NAMALWA (cell line): Measurements from ENCODE around the gene PRDM10.

ENCODE experiments used
- DNase-seq: peaks from one replicate; pipeline ENCODE4 v3.0.0-alpha.2; 2015; ENCODE audit warnings: low spot score

The PRDM10 gene

GRCh38 chr11:129944696-129945095, 57.9 kb downstream of the PRDM10 start:
- DNase-seq: no peak

GRCh38 chr11:129943036-129943435, 59.6 kb downstream of the PRDM10 start:
- no peak for DNase-seq

DNA sequence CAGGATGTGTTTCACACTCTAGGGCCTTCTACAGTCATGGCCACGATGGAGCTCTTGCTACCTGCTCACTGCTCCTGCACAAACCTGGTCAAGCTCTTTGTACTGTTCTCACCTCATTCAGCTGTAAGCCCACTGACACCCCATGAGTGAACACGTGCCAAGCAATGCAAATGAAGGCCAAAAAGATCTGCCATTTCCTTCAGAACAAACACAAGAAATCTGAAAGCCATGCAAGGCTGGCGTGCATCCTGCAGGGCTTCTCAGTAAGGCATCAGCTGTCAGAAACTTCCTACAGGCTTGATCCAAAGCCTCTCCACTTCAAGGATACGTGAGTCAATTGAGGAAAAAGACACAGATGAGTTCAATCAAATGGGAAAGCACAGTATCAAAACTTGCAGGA, 63.1 kb downstream of the PRDM10 start:
- peak; percentile 52 for DNase-seq

DNA sequence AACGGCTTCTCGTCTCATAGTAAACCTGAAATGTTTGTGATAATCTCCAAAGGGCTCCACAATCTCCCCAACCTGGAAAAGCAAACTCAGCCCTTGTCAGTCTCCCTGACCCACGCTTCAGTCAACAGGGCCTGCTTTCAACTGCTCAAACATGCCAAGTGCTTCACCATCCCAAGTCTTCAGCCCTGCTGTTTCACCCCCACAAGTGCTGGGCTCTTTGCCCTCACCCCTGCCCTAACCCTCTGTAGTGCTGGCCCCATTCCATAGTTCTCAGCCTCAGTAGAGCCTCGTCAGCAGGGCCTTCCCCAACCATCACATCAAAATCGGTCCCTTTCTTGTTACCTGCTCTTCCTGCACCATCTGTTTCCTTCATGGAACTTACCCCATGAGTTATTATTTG, 63.9 kb downstream of the PRDM10 start:
- DNase-seq: no peak

GRCh38 chr11:129937592-129938238, 64.9 kb downstream of the PRDM10 start:
- DNase-seq: no peak

GRCh38 chr11:129935723-129936122, 66.9 kb downstream of the PRDM10 start:
- DNase-seq: no peak

- no peak for DNase-seq
These were observed 68.7 kb downstream of the PRDM10 start for GRCh38 chr11:129933891-129934290.

GRCh38 chr11:129933262-129933661, 69.4 kb downstream of the PRDM10 start:
- DNase-seq: no peak

GRCh38 chr11:129932381-129933067, 70.1 kb downstream of the PRDM10 start:
- no peak for DNase-seq

DNA sequence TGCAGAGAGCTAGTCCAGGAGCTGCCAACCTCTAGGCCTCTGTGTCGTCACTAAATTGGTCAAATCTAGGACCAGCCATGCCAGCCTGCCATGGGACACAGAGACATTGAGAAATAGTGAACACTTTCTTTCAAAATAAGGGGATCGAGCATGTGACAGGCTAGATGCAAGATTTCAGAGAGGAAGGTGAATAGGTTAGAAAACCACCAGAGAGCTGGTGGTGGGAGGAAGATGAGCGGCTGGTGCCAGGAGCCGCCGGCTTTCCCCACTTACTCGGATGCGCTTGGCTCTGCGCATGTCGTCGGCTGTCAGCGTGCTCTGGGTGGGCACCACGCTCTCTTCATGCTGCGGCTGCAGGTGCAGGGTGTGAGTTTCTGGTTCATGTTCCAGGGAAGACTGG, 71.9 kb downstream of the PRDM10 start:
- no peak for DNase-seq

DNA sequence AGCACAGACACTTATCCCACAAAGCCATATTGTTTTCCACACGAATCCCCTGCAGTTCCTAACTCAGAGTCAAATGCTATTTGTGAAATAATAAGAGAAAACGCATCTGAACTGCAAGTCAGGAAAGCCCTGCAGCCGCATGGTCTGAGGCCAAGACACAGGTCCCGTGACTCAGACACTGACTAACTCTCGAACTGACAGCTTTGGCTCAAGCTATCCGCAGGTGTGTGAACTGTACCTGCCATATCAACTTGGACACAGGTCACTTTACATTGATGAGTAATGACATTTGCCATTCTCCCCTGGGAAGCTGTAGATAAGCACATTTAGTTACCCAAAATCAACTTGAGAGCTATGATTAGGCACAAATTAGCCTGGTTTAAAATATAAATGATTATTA, 72.3 kb downstream of the PRDM10 start:
- no peak for DNase-seq

DNA sequence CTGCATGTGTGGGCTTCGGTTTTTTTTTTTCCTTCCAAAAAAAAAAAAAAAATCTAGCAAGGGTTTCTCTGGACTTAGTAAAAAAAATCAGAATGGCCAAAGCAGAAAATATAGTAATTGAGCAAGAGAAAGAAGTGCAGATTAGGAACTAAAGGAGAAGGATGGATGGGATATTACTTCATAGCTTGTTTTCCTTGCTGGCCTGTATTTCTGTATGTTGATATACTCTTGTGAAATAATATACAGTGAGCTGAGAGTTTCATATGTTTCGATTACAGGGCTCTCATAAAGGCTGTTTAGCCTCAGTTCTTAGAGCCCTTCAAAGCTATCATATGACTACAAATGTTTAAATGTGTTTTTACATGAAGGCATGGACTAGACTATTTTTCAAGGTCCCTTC, 72.9 kb downstream of the PRDM10 start:
- DNase-seq: no peak

GRCh38 chr11:129928923-129929692, 73.5 kb downstream of the PRDM10 start:
- DNase-seq: no peak

DNA sequence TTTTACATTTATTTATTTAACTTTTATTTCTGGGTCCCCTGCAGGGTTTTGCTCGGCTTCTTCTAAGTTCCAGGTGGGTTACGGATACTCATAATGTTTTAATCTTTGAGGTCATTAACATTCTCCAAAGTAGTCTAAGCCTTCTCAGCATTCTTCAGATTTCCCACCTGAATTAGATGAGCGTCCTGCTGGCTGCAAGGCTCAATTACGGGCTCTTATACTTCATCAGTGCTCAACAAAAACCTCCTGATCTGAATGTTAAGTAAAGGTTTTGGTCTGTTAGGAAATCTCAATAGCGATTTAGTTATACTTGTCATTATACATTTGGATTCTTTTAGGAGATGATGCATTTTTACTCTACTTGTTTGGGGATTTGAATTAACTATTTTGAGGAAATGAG, 80.0 kb downstream of the PRDM10 start:
- DNase-seq: peak; percentile 39

DNA sequence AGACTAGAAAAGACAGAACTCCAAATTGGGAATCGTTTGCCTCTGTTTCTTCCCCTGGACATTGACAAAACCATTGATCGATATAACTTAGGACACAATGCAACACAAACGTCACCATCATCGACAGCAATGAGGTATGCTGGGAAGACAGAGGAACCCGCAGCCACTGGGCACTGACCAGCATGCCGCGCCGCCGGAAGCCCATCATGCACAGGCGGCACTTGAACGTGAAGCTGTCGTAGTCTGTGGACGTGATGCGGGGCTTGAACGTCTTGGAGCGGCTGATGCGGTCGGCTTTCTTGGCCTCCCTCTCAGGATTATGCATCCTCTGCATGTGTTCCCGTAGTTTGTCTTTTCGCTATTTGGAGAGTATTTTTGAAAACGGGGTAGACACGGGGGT, 84.3 kb downstream of the PRDM10 start:
- DNase-seq: no peak

- no peak for DNase-seq
These were observed 85.4 kb downstream of the PRDM10 start for GRCh38 chr11:129917231-129917630.

DNA sequence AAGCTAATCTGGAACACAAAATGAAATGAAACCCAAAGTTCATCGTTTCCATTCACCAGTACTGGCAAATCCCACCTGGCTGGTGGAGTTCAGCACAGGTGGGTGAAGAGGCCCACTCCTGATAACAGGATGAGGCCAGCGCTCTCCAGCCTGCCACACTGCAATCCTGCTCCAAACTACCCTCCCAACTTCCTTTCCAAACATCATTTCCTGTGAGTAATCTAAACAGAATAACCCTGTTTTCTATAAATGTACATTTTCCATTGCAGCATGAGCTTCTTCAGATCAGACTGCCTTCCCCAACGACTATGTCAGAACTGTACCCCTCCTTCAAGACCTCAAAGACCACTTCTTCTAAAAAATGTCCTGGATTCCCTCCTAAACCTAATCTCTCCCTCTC, 91.3 kb downstream of the PRDM10 start:
- DNase-seq: no peak

GRCh38 chr11:129910360-129910759, 92.3 kb downstream of the PRDM10 start:
- DNase-seq: no peak

DNA sequence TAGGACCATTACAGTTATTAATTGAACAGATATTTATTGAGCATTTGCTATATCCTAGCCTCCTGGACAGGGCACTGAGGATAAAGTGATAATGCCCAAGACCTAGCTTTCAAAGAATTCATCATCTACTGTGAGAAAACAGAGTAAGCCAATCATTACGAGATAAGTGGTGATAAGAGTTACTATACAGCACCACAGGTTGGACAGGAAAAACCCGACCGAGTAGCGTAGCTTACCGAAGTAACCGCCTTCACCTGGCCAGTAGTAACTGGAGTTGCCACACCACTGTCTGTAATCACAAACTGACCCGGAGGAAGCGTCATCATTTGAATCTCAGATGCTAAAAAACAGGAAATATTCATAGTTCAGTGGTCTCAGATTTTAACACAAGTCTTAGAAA, 97.2 kb downstream of the PRDM10 start:
- DNase-seq: no peak

GRCh38 chr11:129896062-129896461, 106.6 kb downstream of the PRDM10 start:
- DNase-seq: peak; percentile 19

DNA sequence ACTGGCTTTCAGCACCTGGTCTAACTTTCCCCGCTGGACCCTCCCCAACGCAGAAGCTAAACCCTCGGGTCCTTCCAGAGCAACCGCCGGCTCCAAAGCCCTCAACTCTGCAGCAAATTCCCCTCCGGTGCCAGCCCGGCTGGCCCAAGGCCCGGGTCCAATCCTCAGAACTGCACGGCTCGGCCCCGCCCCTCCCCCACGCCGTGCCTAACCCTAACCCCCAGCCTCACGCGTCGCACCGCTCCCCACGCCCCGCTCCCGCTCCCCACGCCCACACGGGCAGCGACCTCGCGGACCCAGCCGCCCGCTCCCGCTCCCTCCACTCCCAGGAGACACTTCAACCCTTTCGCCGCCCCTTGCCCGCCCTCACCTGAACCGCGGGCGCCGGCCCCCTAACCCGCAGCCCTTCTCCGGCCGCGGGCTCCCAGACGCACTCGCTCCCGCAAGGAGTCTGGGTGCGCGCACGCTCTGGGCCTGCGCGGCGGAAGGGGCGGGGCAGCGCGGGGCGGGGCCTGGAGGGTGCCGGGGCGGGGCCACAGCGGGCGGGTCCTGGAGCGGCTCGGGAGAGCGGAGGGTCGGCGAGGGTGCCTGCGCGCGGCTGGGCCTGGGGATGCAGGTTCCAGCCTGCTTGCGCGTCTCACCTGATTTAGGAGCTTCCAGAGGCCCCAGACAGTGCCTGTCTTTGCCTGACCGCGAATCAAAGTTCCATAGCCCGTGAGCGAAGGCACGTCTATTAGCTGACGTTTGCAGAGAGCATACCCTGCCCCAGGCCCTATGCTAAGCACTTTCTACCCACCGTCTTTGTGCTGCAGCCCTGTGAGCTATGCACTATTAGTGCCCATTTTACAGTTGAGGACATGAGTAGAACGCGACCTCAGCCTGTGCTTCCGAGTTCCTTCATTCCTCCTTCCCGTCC, 107.3 kb downstream of the PRDM10 start, which contains the start of gene NFRKB:
Gene NFRKB (minus strand): TSS at position 453 of the 916 bp plus-strand sequence. CDS start 2,729 bp downstream, outside the sequence.
- peak; percentile 87 for DNase-seq
